Keratinocyte (primary cell): ENCODE measurements around the gene HDLBP. TPM values are rescaled to one million over a fixed set of nuclear protein-coding genes. Genes with fewer than 3 reads are reported as not detected.
A peak's percentile ranks its signal among the peaks of the same experiment; 100 is the strongest.

Experiments
- DNase-seq: peaks from one replicate; pipeline ENCODE4 v3.0.0-alpha.2; 2011; ENCODE audit warnings: low read depth, missing footprints, low spot score
- FAIRE-seq: peaks from 2 replicates; lab custom pipeline; 2011; peaks lifted over from hg19 to GRCh38; lab: Jason Lieb, UNC
- H2AFZ ChIP-seq: 2 replicates; pipeline ENCODE4 v1.6.0; 2012; ENCODE audit warnings: low read length, control low read depth, inconsistent platforms; ENCODE audit not compliant: control insufficient read depth
- H3K27ac ChIP-seq: 2 replicates; pipeline ENCODE4 v1.5.1; 2011; ENCODE audit warnings: low read length; ENCODE audit not compliant: control insufficient read depth, insufficient read depth
- H3K27me3 ChIP-seq: 3 replicates; pipeline ENCODE4 v1.6.0; 2011; ENCODE audit warnings: low read length; ENCODE audit not compliant: control insufficient read depth, insufficient read depth; ENCODE audit errors: extremely low read depth
- H3K36me3 ChIP-seq, 2 experiments: 2 replicates in 1 of 2; 3 replicates in 1 of 2; pipeline ENCODE4 v1.5.1; 2011; ENCODE audit warnings: low read length in 2 of 2, mild to moderate bottlenecking in 1 of 2; ENCODE audit not compliant: control insufficient read depth in 2 of 2, insufficient read depth in 2 of 2; ENCODE audit errors: extremely low read depth in 1 of 2
- H3K4me1 ChIP-seq: 3 replicates; pipeline ENCODE4 v1.5.1; 2011; ENCODE audit warnings: low read length; ENCODE audit not compliant: control insufficient read depth, insufficient read depth; ENCODE audit errors: extremely low read depth
- H3K4me2 ChIP-seq: 3 replicates; pipeline ENCODE4 v1.6.0; 2011; ENCODE audit warnings: low read depth, low read length; ENCODE audit not compliant: control insufficient read depth, insufficient read depth; ENCODE audit errors: extremely low read depth
- H3K4me3 ChIP-seq, 3 experiments: fragments of 200-600 bp in 1 of 3; sonication (generic) in 1 of 3; 2 replicates in 2 of 3; 3 replicates in 1 of 3; pipeline ENCODE4 v1.5.1; 2011 to 2016; ENCODE audit warnings: low read length in 3 of 3, mild to moderate bottlenecking in 3 of 3, control low read depth in 2 of 3, inconsistent platforms in 1 of 3, low read depth in 1 of 3, mixed read lengths in 1 of 3, mixed run types in 1 of 3, moderate library complexity in 1 of 3; ENCODE audit not compliant: control insufficient read depth in 2 of 3, insufficient read depth in 2 of 3; ENCODE audit errors: extremely low read depth in 1 of 3
- H3K79me2 ChIP-seq: 2 replicates; pipeline ENCODE4 v1.6.0; 2012; ENCODE audit warnings: low read length; ENCODE audit not compliant: control insufficient read depth, insufficient read depth
- H3K9ac ChIP-seq: 3 replicates; pipeline ENCODE4 v1.6.0; 2011; ENCODE audit warnings: low read length; ENCODE audit not compliant: control insufficient read depth, insufficient read depth; ENCODE audit errors: extremely low read depth
- H3K9me1 ChIP-seq: 3 replicates; pipeline ENCODE4 v1.6.0; 2011; ENCODE audit warnings: low read length; ENCODE audit not compliant: control insufficient read depth, insufficient read depth; ENCODE audit errors: extremely low read depth
- H3K9me3 ChIP-seq: 2 replicates; pipeline ENCODE4 v1.5.1; 2012; ENCODE audit warnings: low read depth, low read length; ENCODE audit not compliant: control insufficient read depth
- H4K20me1 ChIP-seq: 3 replicates; pipeline ENCODE4 v1.6.0; 2011; ENCODE audit warnings: low read length; ENCODE audit not compliant: control insufficient read depth, insufficient read depth; ENCODE audit errors: extremely low read depth
- CTCF ChIP-seq, 3 experiments: IDR thresholded peaks in 1 of 3; conservative IDR thresholded peaks in 1 of 3; optimal IDR thresholded peaks in 1 of 3; 2 replicates in 2 of 3; 3 replicates in 1 of 3; pipeline versions ENCODE3 to v1.5.1; 2011; ENCODE audit warnings: low read length in 3 of 3, mild to moderate bottlenecking in 3 of 3, moderate library complexity in 2 of 3, control low read depth in 1 of 3, inconsistent platforms in 1 of 3; ENCODE audit not compliant: insufficient read depth in 2 of 3; ENCODE audit errors: extremely low read depth in 1 of 3
- EZH2 ChIP-seq: IDR thresholded peaks from one replicate; pipeline ENCODE4 v1.6.1; 2012; ENCODE audit warnings: inconsistent platforms, mild to moderate bottlenecking, low read length, moderate library complexity
- dilution Hi-C: fragments of 300-500 bp; cut with MboI; formaldehyde crosslinking; loops from one replicate; pipeline ENCODE4 v1.7.0; 2020; ENCODE audit warnings: low sequenced_read_pairs; ENCODE audit not compliant: extremely low pct_ligation_motif_present
- polyA minus RNA-seq, 3 experiments: library from RNA; depleted of rRNA, polyadenylated mRNA; stranded (reverse); fragments of >200 nt; gene quantifications; 1 replicate in 1 of 3; 2 replicates in 1 of 3; 3 replicates in 1 of 3; pipeline ENCODE4 v1.2.3, GENCODE V29; 2011
- polyA plus RNA-seq, 5 experiments: library from polyadenylated mRNA; depleted of rRNA in 3 of 5; stranded (reverse) in 3 of 5; stranded (forward) in 1 of 5; unstranded in 1 of 5; fragments of >200 nt; gene quantifications; 1 replicate in 1 of 5; 2 replicates in 3 of 5; 3 replicates in 1 of 5; pipeline versions ENCODE4 v1.2.1 to v1.2.3, GENCODE V29; 2011 to 2012; ENCODE audit warnings: missing spikeins in 2 of 5, low read depth in 1 of 5, low replicate concordance in 1 of 5

Gene HDLBP
- 266 to 471 TPM (median 289 TPM) in 3 replicates for polyA plus RNA-seq
- polyA plus RNA-seq (2011; ENCODE audit: low read depth) = 396 TPM
- polyA plus RNA-seq (2011; cell fraction: cytosol; rRNA removed) = 382 and 489 TPM in 2 replicates
- 398 and 452 TPM in 2 replicates for polyA plus RNA-seq (2011; cell fraction: nucleus; rRNA removed)
- 236 and 353 TPM in 2 replicates for polyA plus RNA-seq (2012; ENCODE audit: low replicate concordance)
- polyA minus RNA-seq = 439 to 717 TPM (median 544 TPM) in 3 replicates
- 476 TPM for polyA minus RNA-seq (2011; cell fraction: cytosol; rRNA and poly(A)+ RNA removed)
- polyA minus RNA-seq (2011; cell fraction: nucleus; rRNA and poly(A)+ RNA removed) = 226 and 405 TPM in 2 replicates

- DNase-seq (peak; percentile 94), FAIRE-seq (no peak)
- TF ChIP-seq EZH2 = no peak
- peak in 2 of 3 experiments; percentile 27 to 79 for TF ChIP-seq CTCF (optimal IDR thresholded peaks at IDR 0.05 in 1 of 3, IDR thresholded peaks at IDR 0.05 in 1 of 3, conservative IDR thresholded peaks at IDR 0.05 in 1 of 3; ENCODE audit: extremely low read depth in 1 of 3, insufficient read depth in 2 of 3, low read length in 3 of 3)
- no peaks in the 10 kb centered on the region for H3K9me3 ChIP-seq
- H4K20me1 ChIP-seq = peaks cover 19% of the 10 kb centered on the region
- no peaks in the 10 kb centered on the region for H3K27me3 ChIP-seq
- H3K9me1 ChIP-seq = peaks cover 2% of the 10 kb centered on the region
- H3K4me3 ChIP-seq = peak within 1 kb of the TSS; percentile 86 to 100 (median 89)
- dilution Hi-C loops = no loop called here
- peaks cover 0 to 15% of the 10 kb centered on the region in 2 experiments for H3K36me3 ChIP-seq
- H3K9ac ChIP-seq = peak within 1 kb of the TSS; percentile 100
- peaks cover 58% of the 10 kb centered on the region for H3K4me1 ChIP-seq
- peaks cover 92% of the 10 kb centered on the region for H3K79me2 ChIP-seq
- H2AFZ ChIP-seq = peak within 1 kb of the TSS; percentile 98
- peak within 1 kb of the TSS; percentile 100 for H3K27ac ChIP-seq
- H3K4me2 ChIP-seq = peak within 1 kb of the TSS; percentile 99
These were observed at the start of gene HDLBP for GRCh38 chr2:241315093-241315878. Gene HDLBP, minus strand, starts transcription at chr2:241315672. Its CDS starts 48,803 bp downstream, at chr2:241266869.

GRCh38 chr2:241364781-241365180 lies 49.3 kb upstream of the HDLBP start:
- FAIRE-seq (no peak), DNase-seq (no peak)
- H3K9me3 ChIP-seq = no peaks in the 10 kb centered on the region
- dilution Hi-C loops = no loop called here
- TF ChIP-seq CTCF (optimal IDR thresholded peaks at IDR 0.05 in 1 of 3, IDR thresholded peaks at IDR 0.05 in 1 of 3, conservative IDR thresholded peaks at IDR 0.05 in 1 of 3; ENCODE audit: extremely low read depth in 1 of 3, insufficient read depth in 2 of 3, low read length in 3 of 3) (no peak), EZH2 (no peak)
- H3K9me1 ChIP-seq = peaks cover 2% of the 10 kb centered on the region
- no peak overlapping the region for H3K27ac ChIP-seq
- no peak overlapping the region for H3K9ac ChIP-seq
- peaks cover under 1% of the 10 kb centered on the region for H4K20me1 ChIP-seq
- no peak overlapping the region for H3K4me2 ChIP-seq
- no peaks in the 10 kb centered on the region for H3K4me1 ChIP-seq
- no peak overlapping the region for H3K4me3 ChIP-seq
- H3K79me2 ChIP-seq = peaks cover 60% of the 10 kb centered on the region
- H3K27me3 ChIP-seq = no peaks in the 10 kb centered on the region
- peaks cover 0 to 3% of the 10 kb centered on the region in 2 experiments for H3K36me3 ChIP-seq
- no peak overlapping the region for H2AFZ ChIP-seq
